K562 (cell line): ENCODE results near the gene SLC6A6. TPM values are rescaled to one million over a fixed set of nuclear protein-coding genes. Genes with fewer than 3 reads are reported as not detected.

Experiments
- ATAC-seq: fragments of 200-7000 bp; cut with Tn5 transposase; 3 replicates; pipeline ENCODE4 v1.9.1; 2020; ENCODE audit warnings: moderate library complexity
- BruUV-seq: library from RNA; stranded (reverse); fragments of 400-500 nt; replicated peaks from 2 replicates; lab custom pipeline; 2021; lab: Mats Ljungman, UMichigan
- CTCF ChIA-PET: fragments of 300-600 bp; formaldehyde crosslinking; extraction: SDS; loops from one replicate; lab custom pipeline; 2021; ENCODE audit warnings: low intra/inter-chr PET ratio; lab: Yijun Ruan, JAX
- POLR2A ChIA-PET: fragments of 300-600, 350-650 bp; sonication (Branson Sonifier 250); formaldehyde crosslinking; extraction: SDS; loops from one replicate; lab custom pipeline; 2021; ENCODE audit warnings: antibody characterized with exemption, inconsistent platforms; lab: Yijun Ruan, JAX
- DNase-seq, 4 experiments: peaks; one replicate each; pipeline versions ENCODE4 v3.0.0 to v3.0.0-alpha.2; 2011 to 2018; ENCODE audit warnings: low spot score in 3 of 4, mixed read lengths in 3 of 4; ENCODE audit errors: extremely low read depth in 1 of 4
- FAIRE-seq: peaks from 2 replicates; lab custom pipeline; 2011; peaks lifted over from hg19 to GRCh38; lab: Jason Lieb, UNC
- H2AFZ ChIP-seq: 2 replicates; pipeline ENCODE4 v1.6.0; 2011; ENCODE audit warnings: low read depth, low read length, control low read depth, inconsistent platforms
- H3K27ac ChIP-seq: fragments of 200-600 bp; 3 replicates; pipeline ENCODE4 v1.8.0; 2011; ENCODE audit warnings: low read depth, mild to moderate bottlenecking, control low read depth, inconsistent platforms, low read length, moderate library complexity, mixed read lengths; ENCODE audit errors: extremely low read depth
- H3K27me3 ChIP-seq, 2 experiments: fragments of 300-600 bp in 1 of 2; 2 replicates in 1 of 2; 3 replicates in 1 of 2; pipeline versions ENCODE4 v1.6.0 to v1.8.0; 2011; ENCODE audit warnings: inconsistent platforms in 2 of 2, low read length in 2 of 2, mild to moderate bottlenecking in 1 of 2, mixed read lengths in 1 of 2, moderate library complexity in 1 of 2; ENCODE audit not compliant: control insufficient read depth in 2 of 2, insufficient read depth in 2 of 2
- H3K36me3 ChIP-seq: fragments of 300-600 bp; 3 replicates; pipeline ENCODE4 v1.8.0; 2011; ENCODE audit warnings: mild to moderate bottlenecking, low read length, inconsistent platforms; ENCODE audit not compliant: control insufficient read depth, insufficient read depth
- H3K4me1 ChIP-seq, 2 experiments: fragments of 200-600 bp in 1 of 2; replicated peaks in 1 of 2; 2 replicates in 1 of 2; 3 replicates in 1 of 2; pipeline versions ENCODE4 v1.5.1 to v1.8.0; 2011; ENCODE audit warnings: inconsistent platforms in 2 of 2, low read length in 2 of 2, mild to moderate bottlenecking in 1 of 2, mixed read lengths in 1 of 2, moderate library complexity in 1 of 2; ENCODE audit not compliant: control insufficient read depth in 2 of 2, insufficient read depth in 2 of 2
- H3K4me2 ChIP-seq: 2 replicates; pipeline ENCODE4 v1.6.1; 2011; ENCODE audit warnings: low read length, control low read depth, inconsistent platforms, mixed read lengths; ENCODE audit not compliant: insufficient read depth
- H3K4me3 ChIP-seq: fragments of 200-600 bp; sonication (generic), shearing (Covaris generic); 2 replicates; pipeline ENCODE4 v1.5.1; 2016; ENCODE audit warnings: control low read depth, inconsistent platforms
- H3K79me2 ChIP-seq: fragments of 200-600 bp; 3 replicates; pipeline ENCODE4 v1.8.0; 2011; ENCODE audit warnings: low read length, inconsistent platforms; ENCODE audit not compliant: control insufficient read depth, insufficient read depth
- H3K9ac ChIP-seq, 2 experiments: 2 replicates each; pipeline versions ENCODE4 v1.6.0 to v1.6.1; 2011; ENCODE audit warnings: low read depth in 2 of 2, low read length in 2 of 2, control low read depth in 1 of 2, inconsistent platforms in 1 of 2, mild to moderate bottlenecking in 1 of 2, mixed read lengths in 1 of 2; ENCODE audit not compliant: insufficient read depth in 1 of 2
- H3K9me1 ChIP-seq: one replicate; pipeline ENCODE4 v1.6.0; 2011; ENCODE audit warnings: inconsistent platforms, mild to moderate bottlenecking, low read length, moderate library complexity; ENCODE audit not compliant: control insufficient read depth, insufficient read depth
- H3K9me3 ChIP-seq: replicated peaks from 2 replicates; pipeline ENCODE4 v1.5.1; 2011; ENCODE audit warnings: low read depth, low read length, inconsistent platforms; ENCODE audit not compliant: control insufficient read depth, insufficient read depth
- H4K20me1 ChIP-seq: replicated peaks from 2 replicates; pipeline ENCODE4 v1.6.1; 2011; ENCODE audit warnings: low read length, inconsistent platforms, mixed read lengths; ENCODE audit not compliant: control insufficient read depth, insufficient read depth
- CHAMP1 ChIP-seq: fragments of 450-650 bp; IDR thresholded peaks from 2 replicates; pipeline ENCODE4 v1.6.1; 2016; ENCODE audit warnings: mild to moderate bottlenecking
- TAF7 ChIP-seq: fragments of 450-650 bp; IDR thresholded peaks from 2 replicates; pipeline ENCODE4 v1.6.1; 2016; ENCODE audit warnings: missing genetic modification characterization, missing compliant biosample characterization
- WGBS: fragments of 100-300 bp; shearing (Covaris generic); methylation state at CpG from one replicate; pipeline ENCODE4 v1.1.6; 2016; ENCODE audit warnings: low coverage, mixed read lengths; ENCODE audit not compliant: insufficient coverage; ENCODE audit errors: missing lambda C conversion rate; 5-methylcytosine and 5-hydroxymethylcytosine counted together
- in situ Hi-C: fragments of 300-500 bp; cut with MboI; formaldehyde crosslinking; loops from 4 replicates; pipeline ENCODE4 v1.15.0; 2018; ENCODE audit warnings: inconsistent platforms, mixed read lengths
- intact Hi-C: fragments of 100-400 bp; cut with micrococcal nuclease; formaldehyde crosslinking; loops from 2 replicates; pipeline ENCODE4 v1.14.2; 2022
- polyA plus RNA-seq, 8 experiments: library from polyadenylated mRNA; depleted of rRNA in 4 of 8; stranded (reverse) in 5 of 8; unstranded in 3 of 8; fragments of >200 nt; fragmentation: Nextera tagmentation in 2 of 8; fragmentation: Illumina TruSeq in 1 of 8; extraction: Ambion mirVana in 2 of 8; extraction: Trizol in 1 of 8; gene quantifications; 2 replicates each; pipeline versions ENCODE4 v1.2.1 to v1.2.3, GENCODE V29; 2011 to 2014; ENCODE audit warnings: inconsistent platforms in 1 of 8, missing spikeins in 1 of 8
- total RNA-seq, 7 experiments: library from RNA; depleted of rRNA in 6 of 7; stranded (reverse); fragments of >200 nt in 6 of 7; fragmentation: Illumina TruSeq in 2 of 7; extraction: Trizol in 2 of 7; gene quantifications; 2 replicates each; pipeline versions ENCODE4 v1.2.1 to v1.2.3, GENCODE V29; 2011 to 2021; ENCODE audit warnings: low replicate concordance in 1 of 7

Gene SLC6A6
- total and polyA plus RNA-seq, 9 of the 15 experiments (the other 6 are each of a cell fraction or from before 2014, with no cell fraction given) = 12.3 to 203 (median 93.2) TPM

- no peak overlapping the region for H2AFZ ChIP-seq
- no TSS peak for BruUV-seq
- no peaks in the 10 kb centered on the region for H3K27me3 ChIP-seq
- ChIA-PET CTCF (no interaction called here), POLR2A (interaction anchor here (0.7 to 0.8 kb wide), 2 partner anchors 45 to 70 kb away, joined by 3 read pairs; no protein-coding TSS in a partner anchor)
- H4K20me1 ChIP-seq = 0 out of 2 replicates have a peak, but pooled peaks cover 2% of the 10 kb centered on the region
- no peaks in the 10 kb centered on the region for H3K9me1 ChIP-seq
- in situ Hi-C loops (no loop called here), intact Hi-C loops (no loop called here)
- DNase-seq = no peak
- peaks cover 0 to 11% of the 10 kb centered on the region in 2 experiments; a peak in 2 of 5 replicates for H3K4me1 ChIP-seq
- H3K9ac ChIP-seq = 0 out of 4 replicates have a peak overlapping the region, but pooled peaks of 1 of the 2 experiments have one; percentile 17
- ATAC-seq = no peak
- no peaks in the 10 kb centered on the region for H3K79me2 ChIP-seq
- no peak for FAIRE-seq
- 96% methylated on average over 9 of the region's 10 CpGs for WGBS
- TF ChIP-seq CHAMP1 (no peak), TAF7 (tag) (no peak)
- H3K4me2 ChIP-seq = no peak overlapping the region
- H3K27ac ChIP-seq = no peak overlapping the region
- peaks cover 99% of the 10 kb centered on the region for H3K36me3 ChIP-seq
- H3K4me3 ChIP-seq = no peak overlapping the region
- no peaks in the 10 kb centered on the region for H3K9me3 ChIP-seq
Observed at GRCh38 chr3:14481018-14481645, 78.7 kb downstream of the SLC6A6 start.
